ENCODE measurements around the gene MTUS2. TPM values are rescaled to one million over a fixed set of nuclear protein-coding genes. Genes with fewer than 3 reads are reported as not detected.

MTUS2 gene
- total RNA-seq, 4 donors from 2014 or later, result 0.16 to 0.75 (median 0.24) TPM

DNA sequence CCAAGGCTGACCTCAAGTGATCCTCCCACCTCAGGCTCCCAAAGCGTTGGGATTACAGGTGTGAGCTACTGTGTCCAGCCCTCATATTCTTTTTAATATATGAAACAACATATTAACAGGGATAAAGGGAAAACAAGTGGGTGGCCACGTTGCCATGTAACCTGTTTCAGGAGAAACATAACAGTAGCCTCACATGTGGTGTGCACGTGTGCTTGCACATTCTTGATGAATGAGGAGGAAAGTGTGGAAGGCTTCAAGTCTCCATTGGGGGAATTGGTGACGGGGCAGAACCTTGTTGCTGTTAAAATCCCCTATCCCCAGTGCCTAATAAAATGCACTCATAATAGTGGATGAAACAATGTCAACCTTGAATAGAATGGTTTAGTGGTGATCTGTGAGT lies 202.3 kb downstream of the MTUS2 start:
- 78 to 79% methylated on average over 4 of the region's 4 CpGs for WGBS, 2 donors (ENCODE audit: low coverage in 1 of 2)

DNA sequence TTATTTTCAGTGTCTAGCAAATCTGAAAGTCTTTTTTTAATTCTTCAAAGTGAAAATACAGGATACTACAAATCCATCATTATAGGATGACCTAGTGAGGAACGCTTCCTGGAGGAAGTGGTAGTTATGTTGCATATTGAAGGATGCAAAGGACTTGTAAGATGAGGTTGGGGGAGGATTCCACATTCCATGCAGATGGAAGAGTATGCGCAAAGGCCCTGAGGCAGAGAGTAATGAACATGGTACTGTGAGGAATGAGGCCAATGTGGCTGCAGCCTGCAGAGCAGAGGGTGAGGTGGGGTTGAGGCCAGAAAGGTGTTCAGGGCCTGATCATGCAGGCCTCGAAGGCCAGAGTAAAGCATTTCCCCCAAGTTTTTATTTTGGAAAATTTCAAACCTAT lies 202.8 kb downstream of the MTUS2 start:
- H3K27me3 ChIP-seq, result no peaks in the 10 kb centered on the region
- no peaks in the 10 kb centered on the region for H3K4me1 ChIP-seq
- 80 to 86% methylated on average over 3 of the region's 3 CpGs for WGBS, 2 donors (ENCODE audit: low coverage in 1 of 2)
- H3K4me3 ChIP-seq, result no peak overlapping the region
- TF ChIP-seq POLR2AphosphoS5 (IDR thresholded peaks at IDR 0.05), result no peak
- no peak for TF ChIP-seq POLR2A (IDR thresholded peaks at IDR 0.05)
- no peak overlapping the region for H3K27ac ChIP-seq
- H3K9me3 ChIP-seq, result peaks cover 0 to 3% of the 10 kb centered on the region in 2 donors
- intact Hi-C loops (cut with DNase I; ENCODE audit: low total_unique reads), result no loop called here
- no peaks in the 10 kb centered on the region for H3K36me3 ChIP-seq
- DNase-seq, result no peak
- in situ Hi-C loops (cut with MboI; ENCODE audit: low pct_ligation_motif_present in 1 of 4, low pct_unique_long_range_greater_than_20kb in 1 of 4, low sequenced_read_pairs in 3 of 4), result no loop called here

More for the DNA sequence above, 202.3 kb downstream of the MTUS2 start:
- Histone ChIP-seq H3K36me3 (no peaks in the 10 kb centered on the region), H3K4me1 (no peaks in the 10 kb centered on the region), H3K27ac (no peak overlapping the region), H3K9me3 (peaks cover 0 to 3% of the 10 kb centered on the region in 2 donors), H3K27me3 (no peaks in the 10 kb centered on the region), H3K4me3 (no peak overlapping the region)
- no peak for TF ChIP-seq POLR2AphosphoS5 (IDR thresholded peaks at IDR 0.05)
- in situ Hi-C loops (cut with MboI; ENCODE audit: low pct_ligation_motif_present in 1 of 4, low pct_unique_long_range_greater_than_20kb in 1 of 4, low sequenced_read_pairs in 3 of 4), result no loop called here
- DNase-seq, result no peak
- intact Hi-C loops (cut with DNase I; ENCODE audit: low total_unique reads), result no loop called here

DNA sequence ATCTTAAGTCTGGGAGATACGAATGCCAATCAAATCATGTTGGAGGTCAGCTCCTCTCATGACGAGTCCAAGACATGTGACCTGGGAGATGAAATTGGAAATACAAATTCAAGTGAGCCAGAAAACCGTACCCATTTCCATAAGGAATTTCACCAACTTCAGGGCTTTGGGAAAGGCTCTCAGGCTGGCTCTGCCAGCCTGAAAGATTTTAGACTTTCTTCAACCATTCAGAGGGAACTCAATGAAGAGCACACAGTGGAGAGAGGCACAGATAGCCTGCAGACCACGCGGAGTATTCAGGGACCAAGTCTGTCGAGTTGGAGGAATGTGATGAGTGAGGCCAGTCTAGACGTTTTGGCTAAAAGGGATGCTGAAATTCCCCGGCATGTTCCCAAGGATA lies 204.6 kb downstream of the MTUS2 start:
- TF ChIP-seq POLR2A (IDR thresholded peaks at IDR 0.05) (no peak), POLR2AphosphoS5 (IDR thresholded peaks at IDR 0.05) (no peak), EP300 (IDR thresholded peaks at IDR 0.05; ENCODE audit: low read depth) (no peak)
- TF ChIP-seq, protein P1, sequence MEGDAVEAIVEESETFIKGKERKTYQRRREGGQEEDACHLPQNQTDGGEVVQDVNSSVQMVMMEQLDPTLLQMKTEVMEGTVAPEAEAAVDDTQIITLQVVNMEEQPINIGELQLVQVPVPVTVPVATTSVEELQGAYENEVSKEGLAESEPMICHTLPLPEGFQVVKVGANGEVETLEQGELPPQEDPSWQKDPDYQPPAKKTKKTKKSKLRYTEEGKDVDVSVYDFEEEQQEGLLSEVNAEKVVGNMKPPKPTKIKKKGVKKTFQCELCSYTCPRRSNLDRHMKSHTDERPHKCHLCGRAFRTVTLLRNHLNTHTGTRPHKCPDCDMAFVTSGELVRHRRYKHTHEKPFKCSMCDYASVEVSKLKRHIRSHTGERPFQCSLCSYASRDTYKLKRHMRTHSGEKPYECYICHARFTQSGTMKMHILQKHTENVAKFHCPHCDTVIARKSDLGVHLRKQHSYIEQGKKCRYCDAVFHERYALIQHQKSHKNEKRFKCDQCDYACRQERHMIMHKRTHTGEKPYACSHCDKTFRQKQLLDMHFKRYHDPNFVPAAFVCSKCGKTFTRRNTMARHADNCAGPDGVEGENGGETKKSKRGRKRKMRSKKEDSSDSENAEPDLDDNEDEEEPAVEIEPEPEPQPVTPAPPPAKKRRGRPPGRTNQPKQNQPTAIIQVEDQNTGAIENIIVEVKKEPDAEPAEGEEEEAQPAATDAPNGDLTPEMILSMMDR (IDR thresholded peaks at IDR 0.05), result no peak
- intact Hi-C loops (cut with DNase I; ENCODE audit: low total_unique reads) (loop anchor here (1.0 kb wide), 1 partner anchor 17 kb away; no protein-coding TSS in a partner anchor), in situ Hi-C loops (cut with MboI; ENCODE audit: low pct_ligation_motif_present in 1 of 4, low pct_unique_long_range_greater_than_20kb in 1 of 4, low sequenced_read_pairs in 3 of 4) (no loop called here)
- no peaks in the 10 kb centered on the region for H3K27me3 ChIP-seq
- 80 to 90% methylated on average over 8 of the region's 8 CpGs for WGBS, 2 donors (ENCODE audit: low coverage in 1 of 2)
- peaks cover 0 to 3% of the 10 kb centered on the region in 2 donors for H3K9me3 ChIP-seq
- H3K4me1 ChIP-seq, result no peaks in the 10 kb centered on the region
- H3K36me3 ChIP-seq, result no peaks in the 10 kb centered on the region
- DNase-seq, result no peak
- no peak overlapping the region for H3K27ac ChIP-seq
- H3K4me3 ChIP-seq, result no peak overlapping the region

DNA sequence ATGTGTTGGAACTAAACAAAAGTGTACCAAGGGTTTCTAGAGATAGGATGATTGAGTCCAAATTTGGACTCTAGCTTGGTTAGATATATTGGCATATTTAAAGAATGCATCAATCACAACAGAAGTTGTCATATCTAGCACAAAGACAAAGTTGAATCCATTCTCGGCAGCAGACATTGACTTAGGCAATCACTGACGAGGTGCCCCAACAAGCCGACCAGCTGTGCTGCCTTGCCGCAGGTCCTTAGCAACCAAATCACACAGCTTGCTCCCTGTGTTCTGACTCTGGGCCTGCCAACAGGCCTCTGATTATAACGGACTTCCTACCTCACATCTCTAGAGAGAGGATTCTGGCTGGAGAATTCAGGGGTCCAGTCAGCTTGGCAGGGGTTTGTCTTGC lies 208.7 kb downstream of the MTUS2 start:
- H3K9me3 ChIP-seq, result peaks cover 0 to 3% of the 10 kb centered on the region in 2 donors
- no peak for DNase-seq
- H3K4me1 ChIP-seq, result no peaks in the 10 kb centered on the region
- no peak overlapping the region for H3K27ac ChIP-seq
- 86% methylated on average over 5 of the region's 5 CpGs; no CpG with 5 or more reads in 1 of the 2 donors for WGBS, 2 donors (ENCODE audit: low coverage in 1 of 2)
- in situ Hi-C loops (cut with MboI; ENCODE audit: low pct_ligation_motif_present in 1 of 4, low pct_unique_long_range_greater_than_20kb in 1 of 4, low sequenced_read_pairs in 3 of 4), result no loop called here
- no peak overlapping the region for H3K4me3 ChIP-seq
- TF ChIP-seq EP300 (IDR thresholded peaks at IDR 0.05; ENCODE audit: low read depth), result no peak
- TF ChIP-seq, protein P1 (IDR thresholded peaks at IDR 0.05), result no peak
- no peak for TF ChIP-seq POLR2A (IDR thresholded peaks at IDR 0.05)
- no peaks in the 10 kb centered on the region for H3K36me3 ChIP-seq
- no peaks in the 10 kb centered on the region for H3K27me3 ChIP-seq
- intact Hi-C loops (cut with DNase I; ENCODE audit: low total_unique reads), result no loop called here

DNA sequence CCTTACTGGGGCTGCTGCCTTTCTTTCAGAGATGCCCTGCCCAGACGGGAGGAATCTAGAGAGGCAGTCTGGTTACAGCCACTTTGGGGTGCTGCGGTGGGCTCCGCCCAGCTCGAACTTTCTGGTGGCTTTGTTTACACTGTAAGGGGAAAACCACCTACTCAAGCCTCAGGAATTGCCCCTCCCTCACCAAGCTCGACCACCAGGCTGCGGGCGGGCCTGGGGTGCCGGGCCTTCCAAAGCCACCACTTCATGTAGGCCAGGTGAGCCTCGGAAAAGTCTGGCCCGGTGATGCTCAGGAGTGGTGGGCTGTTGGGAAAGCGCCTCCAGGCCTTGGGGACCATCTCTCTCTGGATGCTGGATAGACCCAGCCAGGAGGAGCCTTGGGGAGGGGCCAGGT lies 218.6 kb downstream of the MTUS2 start:
- Histone ChIP-seq H3K27me3 (no peaks in the 10 kb centered on the region), H3K27ac (no peak overlapping the region), H3K36me3 (no peaks in the 10 kb centered on the region), H3K9me3 (no peaks in the 10 kb centered on the region), H3K4me3 (no peak overlapping the region), H3K4me1 (no peaks in the 10 kb centered on the region)
- in situ Hi-C loops (cut with MboI; ENCODE audit: low pct_ligation_motif_present in 1 of 4, low pct_unique_long_range_greater_than_20kb in 1 of 4, low sequenced_read_pairs in 3 of 4) (no loop called here), intact Hi-C loops (cut with DNase I; ENCODE audit: low total_unique reads) (no loop called here)
- TF ChIP-seq EP300 (IDR thresholded peaks at IDR 0.05; ENCODE audit: low read depth) (no peak), POLR2AphosphoS5 (IDR thresholded peaks at IDR 0.05) (no peak), POLR2A (IDR thresholded peaks at IDR 0.05) (no peak)
- TF ChIP-seq, protein P1 (IDR thresholded peaks at IDR 0.05), result no peak
- no peak for DNase-seq
- 88% methylated on average over 11 of the region's 11 CpGs; no CpG with 5 or more reads in 1 of the 2 donors for WGBS, 2 donors (ENCODE audit: low coverage in 1 of 2)
